HUES6 (cell line): Measurements from ENCODE around the gene PVALEF.

ENCODE experiments used
- H3K27ac ChIP-seq: 2 replicates; pipeline ENCODE4 v1.7.0; 2013; ENCODE audit warnings: low read depth, mild to moderate bottlenecking, low read length, inconsistent platforms
- H3K27me3 ChIP-seq: 2 replicates; pipeline ENCODE4 v1.6.1; 2013; ENCODE audit warnings: low read length; ENCODE audit not compliant: control insufficient read depth, insufficient read depth
- H3K36me3 ChIP-seq: 2 replicates; pipeline ENCODE4 v1.6.1; 2013; ENCODE audit warnings: low read length; ENCODE audit not compliant: control insufficient read depth, insufficient read depth
- H3K4me1 ChIP-seq: 2 replicates; pipeline ENCODE4 v1.6.1; 2013; ENCODE audit warnings: low read length; ENCODE audit not compliant: control insufficient read depth, insufficient read depth
- H3K4me3 ChIP-seq: 2 replicates; pipeline ENCODE4 v1.5.1; 2013; ENCODE audit warnings: low read depth, low read length
- H3K9ac ChIP-seq: one replicate; pipeline ENCODE4 v1.6.1; 2013; ENCODE audit warnings: mild to moderate bottlenecking, low read length
- H3K9me3 ChIP-seq: 2 replicates; pipeline ENCODE4 v1.6.1; 2013; ENCODE audit warnings: low read depth, low read length; ENCODE audit not compliant: control insufficient read depth, insufficient read depth

The PVALEF gene

GRCh38 chr17:81164371-81165245, 699 bp upstream of the PVALEF start:
- no peaks in the 10 kb centered on the region for H3K9me3 ChIP-seq
- H3K36me3 ChIP-seq: no peaks in the 10 kb centered on the region
- no peak overlapping the region for H3K4me3 ChIP-seq
- H3K9ac ChIP-seq: no peak overlapping the region
- no peaks in the 10 kb centered on the region for H3K4me1 ChIP-seq
- peaks cover 37% of the 10 kb centered on the region; the same call in 1 of the 2 replicates for H3K27me3 ChIP-seq
- H3K27ac ChIP-seq: no peak overlapping the region

- H3K27me3 ChIP-seq: peaks cover 37% of the 10 kb centered on the region; the same call in 1 of the 2 replicates
- H3K9me3 ChIP-seq: no peaks in the 10 kb centered on the region
- H3K36me3 ChIP-seq: no peaks in the 10 kb centered on the region
- no peaks in the 10 kb centered on the region for H3K4me1 ChIP-seq
- no peak within 1 kb of the TSS for H3K9ac ChIP-seq
- no peak within 1 kb of the TSS for H3K27ac ChIP-seq
- peak within 1 kb of the TSS; percentile 57 for H3K4me3 ChIP-seq
Observed at GRCh38 chr17:81166033-81166492, 756 bp downstream of the PVALEF start, which contains the start of gene AATK. Gene AATK, minus strand, starts transcription at chr17:81166221. Its CDS starts 229 bp downstream, at chr17:81165992.

- H3K4me1 ChIP-seq: no peaks in the 10 kb centered on the region
- no peaks in the 10 kb centered on the region for H3K36me3 ChIP-seq
- peaks cover 37% of the 10 kb centered on the region; the same call in 1 of the 2 replicates for H3K27me3 ChIP-seq
- H3K9me3 ChIP-seq: no peaks in the 10 kb centered on the region
- no peak overlapping the region for H3K9ac ChIP-seq
- no peak overlapping the region for H3K4me3 ChIP-seq
- H3K27ac ChIP-seq: no peak overlapping the region
Observed at GRCh38 chr17:81167194-81167524, 1.9 kb downstream of the PVALEF start.

- Histone ChIP-seq H3K9me3 (no peaks in the 10 kb centered on the region), H3K27me3 (peaks cover 37% of the 10 kb centered on the region; the same call in 1 of the 2 replicates), H3K9ac (no peak overlapping the region), H3K27ac (no peak overlapping the region), H3K36me3 (no peaks in the 10 kb centered on the region), H3K4me1 (no peaks in the 10 kb centered on the region), H3K4me3 (no peak overlapping the region)
Observed at GRCh38 chr17:81167638-81168037, 2.3 kb downstream of the PVALEF start.

GRCh38 chr17:81169870-81170309, 4.6 kb downstream of the PVALEF start:
- Histone ChIP-seq H3K27ac (no peak overlapping the region), H3K36me3 (no peaks in the 10 kb centered on the region), H3K4me3 (no peak overlapping the region), H3K9ac (no peak overlapping the region), H3K4me1 (no peaks in the 10 kb centered on the region), H3K9me3 (no peaks in the 10 kb centered on the region), H3K27me3 (peaks cover 28% of the 10 kb centered on the region; the same call in 1 of the 2 replicates)

- Histone ChIP-seq H3K9me3 (peaks cover 3% of the 10 kb centered on the region; the same call in 1 of the 2 replicates), H3K27me3 (peaks cover 18% of the 10 kb centered on the region; the same call in 1 of the 2 replicates), H3K27ac (no peak overlapping the region), H3K4me3 (no peak overlapping the region), H3K36me3 (no peaks in the 10 kb centered on the region), H3K4me1 (no peaks in the 10 kb centered on the region), H3K9ac (no peak overlapping the region)
Observed at GRCh38 chr17:81170727-81171494, 5.6 kb downstream of the PVALEF start.

GRCh38 chr17:81171941-81172340, 6.6 kb downstream of the PVALEF start:
- no peak overlapping the region for H3K9ac ChIP-seq
- no peak overlapping the region for H3K27ac ChIP-seq
- no peaks in the 10 kb centered on the region for H3K36me3 ChIP-seq
- peaks cover 3% of the 10 kb centered on the region; the same call in 1 of the 2 replicates for H3K9me3 ChIP-seq
- no peaks in the 10 kb centered on the region for H3K4me1 ChIP-seq
- H3K27me3 ChIP-seq: peaks cover 12% of the 10 kb centered on the region; the same call in 1 of the 2 replicates
- H3K4me3 ChIP-seq: no peak overlapping the region

GRCh38 chr17:81173052-81173761, 7.9 kb downstream of the PVALEF start:
- no peak overlapping the region for H3K9ac ChIP-seq
- no peaks in the 10 kb centered on the region for H3K36me3 ChIP-seq
- no peaks in the 10 kb centered on the region for H3K4me1 ChIP-seq
- H3K9me3 ChIP-seq: peaks cover 3% of the 10 kb centered on the region; the same call in 1 of the 2 replicates
- no peak overlapping the region for H3K4me3 ChIP-seq
- no peak overlapping the region for H3K27ac ChIP-seq
- H3K27me3 ChIP-seq: no peaks in the 10 kb centered on the region; the same call in 1 of the 2 replicates

GRCh38 chr17:81173762-81174155, 8.5 kb downstream of the PVALEF start:
- Histone ChIP-seq H3K9ac (no peak overlapping the region), H3K27me3 (no peaks in the 10 kb centered on the region; the same call in 1 of the 2 replicates), H3K27ac (no peak overlapping the region), H3K4me1 (no peaks in the 10 kb centered on the region), H3K36me3 (no peaks in the 10 kb centered on the region), H3K4me3 (no peak overlapping the region), H3K9me3 (peaks cover 3% of the 10 kb centered on the region; the same call in 1 of the 2 replicates)

GRCh38 chr17:81176666-81177065, 11.4 kb downstream of the PVALEF start:
- Histone ChIP-seq H3K4me3 (no peak overlapping the region), H3K9ac (no peak overlapping the region), H3K9me3 (peaks cover 3% of the 10 kb centered on the region; the same call in 1 of the 2 replicates), H3K4me1 (no peaks in the 10 kb centered on the region), H3K36me3 (no peaks in the 10 kb centered on the region), H3K27me3 (no peaks in the 10 kb centered on the region), H3K27ac (no peak overlapping the region)
